Breast epithelium (tissue), 3 donors: ENCODE data around the gene SRGAP1.

Experiments used
- CTCF ChIP-seq, 3 donors: fragments of 450-650 bp; IDR thresholded peaks; one replicate each; pipeline ENCODE4 v1.5.1; 2016 to 2017; ENCODE audit warnings: antibody characterized with exemption in 3 of 3, mild to moderate bottlenecking in 3 of 3, moderate library complexity in 3 of 3
- POLR2A ChIP-seq: fragments of 450-650 bp; IDR thresholded peaks from one replicate; pipeline ENCODE4 v1.6.1; 2016; ENCODE audit warnings: antibody characterized with exemption, mild to moderate bottlenecking, moderate library complexity
- POLR2AphosphoS5 ChIP-seq, 3 donors: sonication (generic); formaldehyde crosslinking; IDR thresholded peaks; one replicate each; pipeline ENCODE4 v1.6.1; 2017; ENCODE audit warnings: antibody characterized with exemption in 3 of 3

- TF ChIP-seq CTCF (IDR thresholded peaks at IDR 0.05), result no peak
- TF ChIP-seq POLR2A, result no peak
- TF ChIP-seq POLR2AphosphoS5 (IDR thresholded peaks at IDR 0.05), result no peak
Observed at GRCh38 chr12:63935361-63935760, 90.9 kb downstream of the SRGAP1 start.
